GM13976 (cell line): Measurements from ENCODE around the gene MIEF1.

ENCODE experiments used
- DNase-seq: peaks from one replicate; pipeline ENCODE4 v3.0.0; 2012; ENCODE audit warnings: low spot score
- CTCF ChIP-seq: IDR thresholded peaks from 2 replicates; pipeline ENCODE4 v1.5.1; 2012; ENCODE audit warnings: borderline replicate concordance, mild to moderate bottlenecking; ENCODE audit not compliant: insufficient read depth; ENCODE audit errors: extremely low read depth, missing control alignments, control extremely low read depth
- in situ Hi-C: fragments of 300-500 bp; cut with MboI; formaldehyde crosslinking; loops from one replicate; pipeline ENCODE4 v1.12.0; 2022; ENCODE audit warnings: low sequenced_read_pairs, mixed read lengths, inconsistent platforms; ENCODE audit not compliant: unreplicated experiment

The MIEF1 gene

GRCh38 chr22:39481595-39481994 is 20.5 kb upstream of the MIEF1 start:
- in situ Hi-C loops, result no loop called here
- no peak for DNase-seq
- no peak for TF ChIP-seq CTCF

GRCh38 chr22:39482768-39483167 is 19.3 kb upstream of the MIEF1 start:
- in situ Hi-C loops, result no loop called here
- TF ChIP-seq CTCF, result no peak
- DNase-seq, result no peak

GRCh38 chr22:39486951-39487825 is 14.9 kb upstream of the MIEF1 start:
- TF ChIP-seq CTCF, result no peak
- no peak for DNase-seq
- in situ Hi-C loops, result no loop called here

GRCh38 chr22:39487826-39488520 is 14.1 kb upstream of the MIEF1 start:
- in situ Hi-C loops, result no loop called here
- DNase-seq, result no peak
- TF ChIP-seq CTCF, result no peak

- in situ Hi-C loops, result no loop called here
- no peak for DNase-seq
- TF ChIP-seq CTCF, result no peak
Measured at GRCh38 chr22:39488563-39489083, 13.5 kb upstream of the MIEF1 start.

GRCh38 chr22:39489094-39490068 is 12.7 kb upstream of the MIEF1 start:
- TF ChIP-seq CTCF, result no peak
- DNase-seq, result no peak
- in situ Hi-C loops, result no loop called here
